ENCODE data around the gene MARCHF9.

DNA sequence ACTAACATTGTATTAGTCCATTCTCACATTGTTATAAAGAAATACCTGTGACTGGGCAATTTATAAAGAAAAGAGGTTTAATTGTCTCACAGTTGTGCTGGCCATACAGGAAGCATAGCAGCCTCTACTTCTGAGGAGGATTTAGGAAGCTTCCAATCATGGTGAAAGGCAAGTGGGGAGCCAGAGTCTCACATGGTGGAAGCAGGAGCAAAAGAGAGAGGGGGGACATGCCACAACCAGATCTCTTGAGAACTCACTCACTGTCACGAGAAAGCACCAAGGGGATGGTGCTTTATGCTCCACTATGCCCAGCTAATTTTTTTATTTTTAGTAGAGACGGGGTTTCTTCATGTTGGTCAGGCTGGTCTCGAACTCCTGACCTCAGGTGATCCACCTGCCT is 47.7 kb upstream of the MARCHF9 start:
- TF ChIP-seq GATA2 (IDR thresholded peaks at IDR 0.05; ENCODE audit: low read depth, low read length), result no peak
- TF ChIP-seq GATA3 (IDR thresholded peaks at IDR 0.05; ENCODE audit: low read depth, low read length), result no peak
